ENCODE data around the gene SH3RF2. TPM values are rescaled to one million over a fixed set of nuclear protein-coding genes. Genes with fewer than 3 reads are reported as not detected.

Gene SH3RF2, protein sequence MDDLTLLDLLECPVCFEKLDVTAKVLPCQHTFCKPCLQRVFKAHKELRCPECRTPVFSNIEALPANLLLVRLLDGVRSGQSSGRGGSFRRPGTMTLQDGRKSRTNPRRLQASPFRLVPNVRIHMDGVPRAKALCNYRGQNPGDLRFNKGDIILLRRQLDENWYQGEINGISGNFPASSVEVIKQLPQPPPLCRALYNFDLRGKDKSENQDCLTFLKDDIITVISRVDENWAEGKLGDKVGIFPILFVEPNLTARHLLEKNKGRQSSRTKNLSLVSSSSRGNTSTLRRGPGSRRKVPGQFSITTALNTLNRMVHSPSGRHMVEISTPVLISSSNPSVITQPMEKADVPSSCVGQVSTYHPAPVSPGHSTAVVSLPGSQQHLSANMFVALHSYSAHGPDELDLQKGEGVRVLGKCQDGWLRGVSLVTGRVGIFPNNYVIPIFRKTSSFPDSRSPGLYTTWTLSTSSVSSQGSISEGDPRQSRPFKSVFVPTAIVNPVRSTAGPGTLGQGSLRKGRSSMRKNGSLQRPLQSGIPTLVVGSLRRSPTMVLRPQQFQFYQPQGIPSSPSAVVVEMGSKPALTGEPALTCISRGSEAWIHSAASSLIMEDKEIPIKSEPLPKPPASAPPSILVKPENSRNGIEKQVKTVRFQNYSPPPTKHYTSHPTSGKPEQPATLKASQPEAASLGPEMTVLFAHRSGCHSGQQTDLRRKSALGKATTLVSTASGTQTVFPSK
- total RNA-seq (2014; rRNA removed; shearing (Covaris generic)) (not detected in 2 replicates), total RNA-seq (2022) (not detected in 2 replicates), Bru-seq, nascent RNA (percentile 8 among the genes with signal in this experiment), BruChase-seq, experiment 1, labeled RNA remaining after a 6-hour chase (percentile 4 among the genes with signal in this experiment), BruChase-seq, experiment 2, labeled RNA remaining after a 2-hour chase (percentile 8 among the genes with signal in this experiment)
- long read RNA-seq, result 0 reads

DNA sequence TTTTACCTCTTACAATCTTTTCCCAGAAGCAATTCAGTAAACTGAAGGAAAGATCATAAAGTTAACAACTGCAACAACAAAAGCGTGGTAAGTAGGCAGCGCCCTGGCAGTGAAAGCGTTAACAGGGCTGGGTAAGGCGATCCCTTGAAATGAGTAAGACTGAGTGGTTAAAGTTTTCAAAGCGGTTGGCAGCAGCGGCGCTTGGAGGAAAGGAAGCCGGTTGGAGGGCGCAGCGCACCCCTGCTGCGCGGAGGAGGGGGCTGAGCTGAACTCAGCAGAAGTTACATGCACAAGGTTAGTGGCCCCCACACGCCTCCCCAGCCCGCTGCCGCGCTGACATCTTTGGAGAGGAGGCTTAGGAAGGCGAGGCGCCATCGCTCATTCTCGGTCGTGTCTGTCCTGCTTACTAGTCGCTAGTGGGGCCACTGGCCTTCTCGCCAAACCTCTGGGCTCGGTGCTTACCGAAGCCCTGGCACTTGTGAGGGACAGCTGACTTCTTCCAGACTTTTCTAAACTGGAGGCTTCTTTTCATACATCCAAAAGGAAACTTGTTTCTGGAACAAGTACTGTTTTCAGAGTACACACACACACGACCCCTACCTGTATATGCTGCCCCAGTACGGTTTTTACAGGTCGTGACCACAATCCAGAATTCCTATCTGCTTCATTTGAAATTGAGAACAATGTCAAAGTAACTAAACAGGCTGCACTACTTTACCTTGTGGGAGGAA is at the start of gene SH3RF2:
TSS of gene SH3RF2 (plus strand) at position 178 of the 731 bp plus-strand sequence. CDS start 1,351 bp downstream, outside the sequence.
- Histone ChIP-seq H3K4me2 (ENCODE audit: low read length) (no peak within 1 kb of the TSS), H3K9me2 (ENCODE audit: insufficient read depth, low read length) (no peaks in the 10 kb centered on the region), H2AFZ (ENCODE audit: low read length) (no peak within 1 kb of the TSS), H3K9me3 (ENCODE audit: low read length) (no peaks in the 10 kb centered on the region), H3K4me1 (ENCODE audit: insufficient read depth, low read length, poor library complexity, severe bottlenecking) (no peaks in the 10 kb centered on the region), H4K20me1 (ENCODE audit: insufficient read depth, low read length) (no peaks in the 10 kb centered on the region), H3K4me3 (ENCODE audit: low read depth, low read length, poor library complexity, severe bottlenecking) (no peak within 1 kb of the TSS), H3K36me3 (ENCODE audit: insufficient read depth, low read length) (no peaks in the 10 kb centered on the region), H3K79me2 (ENCODE audit: insufficient read depth, low read depth, low read length) (no peaks in the 10 kb centered on the region), H3K27ac (ENCODE audit: low read depth, low read length, poor library complexity, severe bottlenecking) (no peak within 1 kb of the TSS)
- CTCF ChIA-PET (ENCODE audit: unreplicated experiment), result no interaction called here
- BruUV-seq (replicated peaks), result no TSS peak
- no peak for DNase-seq (ENCODE audit: low spot score)
- TF ChIP-seq EZH2phosphoT487 (IDR thresholded peaks at IDR 0.05; ENCODE audit: borderline replicate concordance, low read depth, low read length), result no peak
- TF ChIP-seq, protein P1, sequence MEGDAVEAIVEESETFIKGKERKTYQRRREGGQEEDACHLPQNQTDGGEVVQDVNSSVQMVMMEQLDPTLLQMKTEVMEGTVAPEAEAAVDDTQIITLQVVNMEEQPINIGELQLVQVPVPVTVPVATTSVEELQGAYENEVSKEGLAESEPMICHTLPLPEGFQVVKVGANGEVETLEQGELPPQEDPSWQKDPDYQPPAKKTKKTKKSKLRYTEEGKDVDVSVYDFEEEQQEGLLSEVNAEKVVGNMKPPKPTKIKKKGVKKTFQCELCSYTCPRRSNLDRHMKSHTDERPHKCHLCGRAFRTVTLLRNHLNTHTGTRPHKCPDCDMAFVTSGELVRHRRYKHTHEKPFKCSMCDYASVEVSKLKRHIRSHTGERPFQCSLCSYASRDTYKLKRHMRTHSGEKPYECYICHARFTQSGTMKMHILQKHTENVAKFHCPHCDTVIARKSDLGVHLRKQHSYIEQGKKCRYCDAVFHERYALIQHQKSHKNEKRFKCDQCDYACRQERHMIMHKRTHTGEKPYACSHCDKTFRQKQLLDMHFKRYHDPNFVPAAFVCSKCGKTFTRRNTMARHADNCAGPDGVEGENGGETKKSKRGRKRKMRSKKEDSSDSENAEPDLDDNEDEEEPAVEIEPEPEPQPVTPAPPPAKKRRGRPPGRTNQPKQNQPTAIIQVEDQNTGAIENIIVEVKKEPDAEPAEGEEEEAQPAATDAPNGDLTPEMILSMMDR (conservative IDR thresholded peaks at IDR 0.05; ENCODE audit: low read length), result no peak
- POLR2A ChIA-PET, result no interaction called here
- intact Hi-C loops (cut with micrococcal nuclease; ENCODE audit: unreplicated experiment), result no loop called here

DNA sequence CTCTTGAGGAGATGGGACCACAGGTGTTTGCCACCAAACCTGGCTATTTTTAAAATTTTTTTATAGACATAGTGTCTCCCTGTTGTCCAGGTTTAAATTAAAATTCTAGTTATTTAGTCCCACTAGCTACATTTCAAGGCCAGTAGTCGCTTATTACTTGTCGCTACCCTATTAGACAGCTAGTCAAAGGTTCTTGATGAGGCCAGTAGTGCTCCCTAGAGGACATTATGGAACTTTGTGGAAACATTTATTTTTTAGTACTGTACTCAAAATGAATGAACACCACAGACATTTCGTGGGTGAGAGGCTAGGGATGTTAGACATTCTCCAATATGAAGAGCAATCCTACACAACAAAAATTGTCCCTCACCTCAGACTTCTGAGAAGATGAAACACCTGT is 49.2 kb upstream of the SH3RF2 start:
- Histone ChIP-seq H4K20me1 (ENCODE audit: insufficient read depth, low read length) (no peaks in the 10 kb centered on the region), H3K36me3 (ENCODE audit: insufficient read depth, low read length) (no peaks in the 10 kb centered on the region), H2AFZ (ENCODE audit: low read length) (no peak overlapping the region), H3K9me3 (ENCODE audit: low read length) (no peaks in the 10 kb centered on the region), H3K4me3 (ENCODE audit: low read depth, low read length, poor library complexity, severe bottlenecking) (no peak overlapping the region), H3K4me2 (ENCODE audit: low read length) (no peak overlapping the region), H3K4me1 (ENCODE audit: insufficient read depth, low read length, poor library complexity, severe bottlenecking) (no peaks in the 10 kb centered on the region), H3K79me2 (ENCODE audit: insufficient read depth, low read depth, low read length) (no peaks in the 10 kb centered on the region), H3K27ac (ENCODE audit: low read depth, low read length, poor library complexity, severe bottlenecking) (no peak overlapping the region), H3K9me2 (ENCODE audit: insufficient read depth, low read length) (no peaks in the 10 kb centered on the region)
- BruUV-seq (replicated peaks), result no TSS peak
- no peak for DNase-seq (ENCODE audit: low spot score)
- POLR2A ChIA-PET, result interaction anchor here (0.7 kb wide), 1 partner anchor 11 kb away, joined by 3 read pairs; no protein-coding TSS in a partner anchor
- CTCF ChIA-PET (ENCODE audit: unreplicated experiment), result no interaction called here
- TF ChIP-seq, protein P1 (conservative IDR thresholded peaks at IDR 0.05; ENCODE audit: low read length), result no peak
- no peak for TF ChIP-seq EZH2phosphoT487 (IDR thresholded peaks at IDR 0.05; ENCODE audit: borderline replicate concordance, low read depth, low read length)
- intact Hi-C loops (cut with micrococcal nuclease; ENCODE audit: unreplicated experiment), result no loop called here

All from OCI-LY7 (cell line).